H9 (cell line): ENCODE results near the gene KANSL3. TPM values are rescaled to one million over a fixed set of nuclear protein-coding genes. Genes with fewer than 3 reads are reported as not detected.

Source experiments
- DNase-seq: peaks from one replicate; pipeline ENCODE4 v3.0.0-alpha.2; 2017
- H2AFZ ChIP-seq: one replicate; pipeline ENCODE4 v1.6.1; 2013; ENCODE audit warnings: mild to moderate bottlenecking, low read length, control low read depth, moderate library complexity
- H2AK5ac ChIP-seq: 2 replicates; pipeline ENCODE4 v1.6.1; 2013; ENCODE audit warnings: low read length, control low read depth, mixed read lengths; ENCODE audit not compliant: insufficient read length
- H2BK120ac ChIP-seq: one replicate; pipeline ENCODE4 v1.6.1; 2013; ENCODE audit warnings: low read depth, mild to moderate bottlenecking, low read length, control low read depth, inconsistent platforms; ENCODE audit not compliant: poor library complexity, severe bottlenecking
- H2BK12ac ChIP-seq: 2 replicates; pipeline ENCODE4 v1.6.1; 2013; ENCODE audit warnings: low read length, control low read depth, mixed read lengths, low read depth; ENCODE audit not compliant: insufficient read length
- H2BK15ac ChIP-seq: 2 replicates; pipeline ENCODE4 v1.6.1; 2013; ENCODE audit warnings: low read depth, low read length, control low read depth
- H2BK20ac ChIP-seq: one replicate; pipeline ENCODE4 v1.6.1; 2013; ENCODE audit warnings: low read depth, mild to moderate bottlenecking, low read length, control low read depth, inconsistent platforms; ENCODE audit not compliant: poor library complexity, severe bottlenecking
- H2BK5ac ChIP-seq: 2 replicates; pipeline ENCODE4 v1.6.1; 2013; ENCODE audit warnings: low read length, control low read depth, mixed read lengths; ENCODE audit not compliant: insufficient read length
- H3K14ac ChIP-seq: 2 replicates; pipeline ENCODE4 v1.6.1; 2013; ENCODE audit warnings: low read length, control low read depth; ENCODE audit not compliant: insufficient read depth
- H3K18ac ChIP-seq: 2 replicates; pipeline ENCODE4 v1.6.1; 2013; ENCODE audit warnings: low read depth, mild to moderate bottlenecking, mixed read lengths, low read length, control low read depth; ENCODE audit not compliant: insufficient read length
- H3K23ac ChIP-seq: 2 replicates; pipeline ENCODE4 v1.6.1; 2013; ENCODE audit warnings: low read length, control low read depth, mixed read lengths, low read depth; ENCODE audit not compliant: insufficient read length
- H3K23me2 ChIP-seq: 2 replicates; pipeline ENCODE4 v1.6.1; 2013; ENCODE audit warnings: low read depth, mild to moderate bottlenecking, mixed read lengths, low read length, control low read depth; ENCODE audit not compliant: insufficient read length, poor library complexity, severe bottlenecking
- H3K27ac ChIP-seq: 2 replicates; pipeline ENCODE4 v1.5.1; 2013; ENCODE audit warnings: low read length, control low read depth, mixed read lengths, low read depth; ENCODE audit not compliant: insufficient read length
- H3K27me3 ChIP-seq: 2 replicates; pipeline ENCODE4 v1.6.1; 2013; ENCODE audit warnings: low read length, control low read depth, inconsistent platforms; ENCODE audit not compliant: insufficient read depth
- H3K4ac ChIP-seq: 2 replicates; pipeline ENCODE4 v1.6.1; 2013; ENCODE audit warnings: low read depth, mild to moderate bottlenecking, control low read depth, inconsistent platforms, low read length, moderate library complexity
- H3K4me1 ChIP-seq: 2 replicates; pipeline ENCODE4 v1.6.1; 2013; ENCODE audit warnings: low read length, control low read depth, inconsistent platforms; ENCODE audit not compliant: insufficient read depth
- H3K4me2 ChIP-seq: 2 replicates; pipeline ENCODE4 v1.6.1; 2013; ENCODE audit warnings: low read length, control low read depth, mixed read lengths; ENCODE audit not compliant: insufficient read length, insufficient read depth
- H3K56ac ChIP-seq: 2 replicates; pipeline ENCODE4 v1.6.1; 2013; ENCODE audit warnings: low read depth, mild to moderate bottlenecking, mixed read lengths, low read length, control low read depth; ENCODE audit not compliant: insufficient read length
- H3K79me1 ChIP-seq: 2 replicates; pipeline ENCODE4 v1.6.1; 2013; ENCODE audit warnings: low read depth, mild to moderate bottlenecking, moderate library complexity, low read length, control low read depth, inconsistent platforms; ENCODE audit not compliant: insufficient read depth, poor library complexity, severe bottlenecking
- H3K79me2 ChIP-seq: 2 replicates; pipeline ENCODE4 v1.6.1; 2013; ENCODE audit warnings: low read length, control low read depth, inconsistent platforms; ENCODE audit not compliant: insufficient read depth
- H3K9ac ChIP-seq: 2 replicates; pipeline ENCODE4 v1.6.1; 2013; ENCODE audit warnings: low read length, control low read depth, mixed read lengths; ENCODE audit not compliant: insufficient read length; ENCODE audit errors: extremely low read depth
- H3K9me3 ChIP-seq: one replicate; pipeline ENCODE4 v1.6.1; 2013; ENCODE audit warnings: low read depth, low read length, inconsistent platforms; ENCODE audit not compliant: control insufficient read depth
- H3T11ph ChIP-seq: one replicate; pipeline ENCODE4 v1.6.1; 2013; ENCODE audit warnings: mild to moderate bottlenecking, low read length, control low read depth, inconsistent platforms
- H4K20me1 ChIP-seq: one replicate; pipeline ENCODE4 v1.6.1; 2013; ENCODE audit not compliant: control insufficient read depth, insufficient read length, insufficient read depth
- H4K5ac ChIP-seq: 2 replicates; pipeline ENCODE4 v1.6.1; 2013; ENCODE audit warnings: low read depth, mild to moderate bottlenecking, mixed read lengths, low read length, control low read depth; ENCODE audit not compliant: insufficient read length
- H4K8ac ChIP-seq: replicated peaks from 2 replicates; pipeline ENCODE4 v1.6.1; 2013; ENCODE audit warnings: low read length, control low read depth, mixed read lengths, low read depth; ENCODE audit not compliant: insufficient read length
- H4K91ac ChIP-seq: 2 replicates; pipeline ENCODE4 v1.6.1; 2013; ENCODE audit warnings: low read depth, mild to moderate bottlenecking, moderate library complexity, mixed read lengths, low read length, control low read depth; ENCODE audit not compliant: insufficient read length
- H3K27ac Mint-ChIP-seq, 3 experiments: 2 replicates in 2 of 3; 3 replicates in 1 of 3; pipeline ENCODE4 v1.8.0; 2020 to 2021; ENCODE audit warnings: mixed read lengths in 3 of 3, mild to moderate bottlenecking in 1 of 3, moderate library complexity in 1 of 3
- H3K27me3 Mint-ChIP-seq: 2 replicates; pipeline ENCODE4 v1.8.0; 2021; ENCODE audit warnings: low read depth, mild to moderate bottlenecking, moderate library complexity, mixed read lengths
- H3K36me3 Mint-ChIP-seq, 3 experiments: 2 replicates in 2 of 3; 3 replicates in 1 of 3; pipeline ENCODE4 v1.8.0; 2020 to 2021; ENCODE audit warnings: low read depth in 3 of 3, mixed read lengths in 3 of 3; ENCODE audit not compliant: insufficient read depth in 1 of 3
- H3K4me1 Mint-ChIP-seq, 2 experiments: 2 replicates each; pipeline ENCODE4 v1.8.0; 2020; ENCODE audit warnings: mixed read lengths in 2 of 2
- H3K4me3 Mint-ChIP-seq, 2 experiments: 2 replicates in 1 of 2; 3 replicates in 1 of 2; pipeline ENCODE4 v1.8.0; 2020 to 2021; ENCODE audit warnings: mild to moderate bottlenecking in 2 of 2, mixed read lengths in 2 of 2, moderate library complexity in 1 of 2
- H3K9me3 Mint-ChIP-seq, 2 experiments: 2 replicates in 1 of 2; 3 replicates in 1 of 2; pipeline ENCODE4 v1.8.0; 2020; ENCODE audit warnings: mild to moderate bottlenecking in 2 of 2, mixed read lengths in 2 of 2, moderate library complexity in 1 of 2
- WGBS: extraction: QIAGEN DNeasy Blood & Tissue Kit; methylation state at CpG from one replicate; pipeline ENCODE4 v1.1.7; 2013; ENCODE audit warnings: missing lambda C conversion rate, low lambda C conversion rate, mixed read lengths; ENCODE audit not compliant: insufficient read length; ENCODE audit errors: extremely low coverage; 5-methylcytosine and 5-hydroxymethylcytosine counted together
- total RNA-seq: library from RNA; stranded (reverse); gene quantifications from 2 replicates; pipeline ENCODE4 v1.2.1, GENCODE V29; 2021
- TF ChIP-seq, protein P1 (sequence below): fragments of 200-600 bp; sonication (generic); conservative IDR thresholded peaks from 3 replicates; pipeline ENCODE4 v1.8.0; 2021; ENCODE audit warnings: antibody characterized with exemption, mild to moderate bottlenecking

KANSL3 gene
- total RNA-seq, 1 experiment from 2014 or later, result 35.7 TPM

DNA sequence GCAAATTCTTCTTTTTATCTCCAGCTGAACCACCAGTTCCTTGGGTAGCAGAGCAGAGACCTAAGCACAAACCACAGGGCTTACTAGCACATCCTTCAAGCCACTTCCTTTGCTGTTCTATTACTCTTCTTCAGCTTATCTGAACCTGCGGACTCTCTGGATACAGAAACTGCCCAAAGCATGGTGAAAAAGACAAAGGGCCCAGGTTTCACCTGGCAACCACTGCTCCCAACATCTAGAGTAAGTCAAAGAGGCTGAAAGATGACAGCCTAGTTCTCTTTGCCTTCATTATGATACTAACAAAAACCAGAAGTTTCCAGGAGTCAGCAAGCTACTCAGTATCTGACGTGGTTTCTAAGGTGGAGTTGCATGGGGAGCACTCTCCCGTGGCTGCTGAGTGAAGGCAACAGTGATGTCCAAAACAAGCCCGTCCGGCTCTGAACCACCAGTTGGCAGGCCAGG is 43.4 kb downstream of the KANSL3 start:
- no peak overlapping the region for H2BK20ac ChIP-seq
- no peak overlapping the region for H4K8ac ChIP-seq
- no peak overlapping the region for H3K27ac ChIP-seq
- H2AFZ ChIP-seq, result no peak overlapping the region
- H3K23me2 ChIP-seq, result no peaks in the 10 kb centered on the region
- H3K4me1 Mint-ChIP-seq, result no peaks in the 10 kb centered on the region
- H2BK15ac ChIP-seq, result no peak overlapping the region
- no peak overlapping the region for H3K4me3 Mint-ChIP-seq
- H3K23ac ChIP-seq, result no peak overlapping the region
- TF ChIP-seq, protein P1, sequence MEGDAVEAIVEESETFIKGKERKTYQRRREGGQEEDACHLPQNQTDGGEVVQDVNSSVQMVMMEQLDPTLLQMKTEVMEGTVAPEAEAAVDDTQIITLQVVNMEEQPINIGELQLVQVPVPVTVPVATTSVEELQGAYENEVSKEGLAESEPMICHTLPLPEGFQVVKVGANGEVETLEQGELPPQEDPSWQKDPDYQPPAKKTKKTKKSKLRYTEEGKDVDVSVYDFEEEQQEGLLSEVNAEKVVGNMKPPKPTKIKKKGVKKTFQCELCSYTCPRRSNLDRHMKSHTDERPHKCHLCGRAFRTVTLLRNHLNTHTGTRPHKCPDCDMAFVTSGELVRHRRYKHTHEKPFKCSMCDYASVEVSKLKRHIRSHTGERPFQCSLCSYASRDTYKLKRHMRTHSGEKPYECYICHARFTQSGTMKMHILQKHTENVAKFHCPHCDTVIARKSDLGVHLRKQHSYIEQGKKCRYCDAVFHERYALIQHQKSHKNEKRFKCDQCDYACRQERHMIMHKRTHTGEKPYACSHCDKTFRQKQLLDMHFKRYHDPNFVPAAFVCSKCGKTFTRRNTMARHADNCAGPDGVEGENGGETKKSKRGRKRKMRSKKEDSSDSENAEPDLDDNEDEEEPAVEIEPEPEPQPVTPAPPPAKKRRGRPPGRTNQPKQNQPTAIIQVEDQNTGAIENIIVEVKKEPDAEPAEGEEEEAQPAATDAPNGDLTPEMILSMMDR, result no peak
- H2BK120ac ChIP-seq, result no peak overlapping the region
- no peak overlapping the region for H4K91ac ChIP-seq
- DNase-seq, result no peak
- H3K27ac Mint-ChIP-seq, result no peak overlapping the region
- no peak overlapping the region for H3K14ac ChIP-seq
- no peaks in the 10 kb centered on the region for H3K4me1 ChIP-seq
- no peaks in the 10 kb centered on the region for H3K9me3 ChIP-seq
- H3K36me3 Mint-ChIP-seq, result peaks cover 32 to 64% (median 61%) of the 10 kb centered on the region in 3 experiments
- no peak overlapping the region for H3T11ph ChIP-seq
- no peak overlapping the region for H2AK5ac ChIP-seq
- no peak overlapping the region for H3K4ac ChIP-seq
- no peaks in the 10 kb centered on the region for H3K9me3 Mint-ChIP-seq
- peaks cover 2% of the 10 kb centered on the region for H4K20me1 ChIP-seq
- H2BK5ac ChIP-seq, result no peak overlapping the region
- 0 out of 2 replicates have a peak, but pooled peaks cover 1% of the 10 kb centered on the region for H3K79me2 ChIP-seq
- no peak overlapping the region for H3K18ac ChIP-seq
- no peak overlapping the region for H3K56ac ChIP-seq
- no peak overlapping the region for H2BK12ac ChIP-seq
- H3K27me3 Mint-ChIP-seq, result no peaks in the 10 kb centered on the region
- H3K4me2 ChIP-seq, result no peak overlapping the region
- H4K5ac ChIP-seq, result no peak overlapping the region
- no peaks in the 10 kb centered on the region for H3K79me1 ChIP-seq
- no CpG with 5 or more reads among the region's 5 CpGs for WGBS
- H3K27me3 ChIP-seq, result no peaks in the 10 kb centered on the region
- H3K9ac ChIP-seq, result no peak overlapping the region
